ENCODE measurements around the gene PAXX. TPM values are rescaled to one million over a fixed set of nuclear protein-coding genes. Genes with fewer than 3 reads are reported as not detected.

The PAXX gene
- total RNA-seq, 2 experiments from 2014 or later, result 67.0 to 67.8 TPM

DNA sequence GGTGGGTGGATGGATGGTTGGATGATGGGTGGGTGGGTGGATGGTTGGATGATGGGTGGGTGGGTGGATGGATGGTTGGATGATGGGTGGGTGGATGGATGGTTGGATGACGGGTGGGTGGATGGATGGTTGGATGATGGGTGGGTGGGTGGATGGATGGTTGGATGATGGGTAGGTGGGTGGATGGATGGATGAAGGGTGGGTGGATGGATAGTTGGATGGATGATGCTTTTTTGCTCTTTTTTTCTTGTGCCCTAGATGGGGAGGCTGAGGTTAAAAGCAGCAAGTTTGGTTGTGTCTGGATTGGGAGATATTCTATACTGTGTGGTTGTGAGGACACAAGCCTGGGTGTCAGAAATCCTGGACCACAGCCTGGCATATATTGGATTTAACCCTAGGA lies 34.8 kb upstream of the PAXX start:
- Mint-ChIP-seq H3K27ac (no peak overlapping the region), H3K4me1 (ENCODE audit: low read depth) (peaks cover 7% of the 10 kb centered on the region), H3K27me3 (no peaks in the 10 kb centered on the region), H3K36me3 (ENCODE audit: low read depth) (no peaks in the 10 kb centered on the region), H3K9me3 (peaks cover 2% of the 10 kb centered on the region), H3K4me3 (no peak overlapping the region)
- ChIA-PET POLR2A (no interaction called here), CTCF (no interaction called here)
- no peaks in the 10 kb centered on the region for H3K36me3 ChIP-seq (ENCODE audit: insufficient read depth, low read length)
- H3K4me3 ChIP-seq (ENCODE audit: low read length), result no peak overlapping the region
- H3K9me3 ChIP-seq (ENCODE audit: control insufficient read depth in 1 of 2, insufficient read depth in 1 of 2, low read length in 2 of 2), result peaks cover 0 to 3% of the 10 kb centered on the region in 2 experiments
- TF ChIP-seq, protein P1, sequence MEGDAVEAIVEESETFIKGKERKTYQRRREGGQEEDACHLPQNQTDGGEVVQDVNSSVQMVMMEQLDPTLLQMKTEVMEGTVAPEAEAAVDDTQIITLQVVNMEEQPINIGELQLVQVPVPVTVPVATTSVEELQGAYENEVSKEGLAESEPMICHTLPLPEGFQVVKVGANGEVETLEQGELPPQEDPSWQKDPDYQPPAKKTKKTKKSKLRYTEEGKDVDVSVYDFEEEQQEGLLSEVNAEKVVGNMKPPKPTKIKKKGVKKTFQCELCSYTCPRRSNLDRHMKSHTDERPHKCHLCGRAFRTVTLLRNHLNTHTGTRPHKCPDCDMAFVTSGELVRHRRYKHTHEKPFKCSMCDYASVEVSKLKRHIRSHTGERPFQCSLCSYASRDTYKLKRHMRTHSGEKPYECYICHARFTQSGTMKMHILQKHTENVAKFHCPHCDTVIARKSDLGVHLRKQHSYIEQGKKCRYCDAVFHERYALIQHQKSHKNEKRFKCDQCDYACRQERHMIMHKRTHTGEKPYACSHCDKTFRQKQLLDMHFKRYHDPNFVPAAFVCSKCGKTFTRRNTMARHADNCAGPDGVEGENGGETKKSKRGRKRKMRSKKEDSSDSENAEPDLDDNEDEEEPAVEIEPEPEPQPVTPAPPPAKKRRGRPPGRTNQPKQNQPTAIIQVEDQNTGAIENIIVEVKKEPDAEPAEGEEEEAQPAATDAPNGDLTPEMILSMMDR (IDR thresholded peaks at IDR 0.05), result no peak
- intact Hi-C loops (cut with DNase I, micrococcal nuclease), result loop anchor here in 1 of 2 experiments (10.0 kb wide), 1 partner anchor 833 kb away; no protein-coding TSS in a partner anchor
- ATAC-seq (ENCODE audit: poor library complexity), result no peak
- H3K4me1 ChIP-seq (ENCODE audit: insufficient read depth, low read length), result peaks cover 50% of the 10 kb centered on the region
- no peak overlapping the region for H3K27ac ChIP-seq (ENCODE audit: low read depth in 1 of 2, low read length in 2 of 2)
- DNase-seq, result no peak
- H3K27me3 ChIP-seq (ENCODE audit: control insufficient read depth in 1 of 2, insufficient read depth in 2 of 2, low read length in 2 of 2), result no peaks in the 10 kb centered on the region

DNA sequence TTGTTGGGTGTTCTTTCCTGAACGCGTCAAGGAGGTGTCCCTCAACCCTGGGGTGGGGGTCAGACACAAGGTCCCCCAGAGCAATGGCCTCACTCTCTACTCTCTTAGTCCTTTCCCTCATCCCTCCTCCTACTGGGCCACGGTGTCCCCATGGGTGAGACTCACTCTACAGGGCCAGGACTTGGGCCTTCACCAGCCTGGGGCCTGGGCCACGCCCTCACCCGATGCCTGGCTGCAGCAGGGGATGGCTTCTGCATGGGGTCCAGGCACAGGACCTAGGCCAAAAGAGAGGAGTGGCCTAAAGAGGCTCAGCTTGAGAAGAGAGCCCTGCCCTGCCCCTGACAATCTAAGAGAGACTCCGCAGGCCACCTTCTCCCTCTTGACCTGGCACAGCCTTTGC lies 34.3 kb upstream of the PAXX start:
- ATAC-seq (ENCODE audit: poor library complexity), result no peak
- H3K36me3 Mint-ChIP-seq (ENCODE audit: low read depth), result no peaks in the 10 kb centered on the region
- H3K27me3 ChIP-seq (ENCODE audit: control insufficient read depth in 1 of 2, insufficient read depth in 2 of 2, low read length in 2 of 2), result no peaks in the 10 kb centered on the region
- H3K27ac ChIP-seq (ENCODE audit: low read depth in 1 of 2, low read length in 2 of 2), result no peak overlapping the region
- no peak overlapping the region for H3K27ac Mint-ChIP-seq
- no peaks in the 10 kb centered on the region for H3K36me3 ChIP-seq (ENCODE audit: insufficient read depth, low read length)
- POLR2A ChIA-PET, result no interaction called here
- CTCF ChIA-PET, result no interaction called here
- peaks cover 2% of the 10 kb centered on the region for H3K9me3 Mint-ChIP-seq
- H3K27me3 Mint-ChIP-seq, result no peaks in the 10 kb centered on the region
- H3K4me1 ChIP-seq (ENCODE audit: insufficient read depth, low read length), result peaks cover 55% of the 10 kb centered on the region
- TF ChIP-seq, protein P1 (IDR thresholded peaks at IDR 0.05), result no peak
- peak overlapping the region; percentile 20 for H3K4me3 Mint-ChIP-seq
- peaks cover 11% of the 10 kb centered on the region for H3K4me1 Mint-ChIP-seq (ENCODE audit: low read depth)
- DNase-seq, result no peak
- peaks cover 0 to 3% of the 10 kb centered on the region in 2 experiments for H3K9me3 ChIP-seq (ENCODE audit: control insufficient read depth in 1 of 2, insufficient read depth in 1 of 2, low read length in 2 of 2)
- intact Hi-C loops (cut with DNase I, micrococcal nuclease), result loop anchor here in 1 of 2 experiments (10.0 kb wide), 1 partner anchor 833 kb away; no protein-coding TSS in a partner anchor
- H3K4me3 ChIP-seq (ENCODE audit: low read length), result no peak overlapping the region

DNA sequence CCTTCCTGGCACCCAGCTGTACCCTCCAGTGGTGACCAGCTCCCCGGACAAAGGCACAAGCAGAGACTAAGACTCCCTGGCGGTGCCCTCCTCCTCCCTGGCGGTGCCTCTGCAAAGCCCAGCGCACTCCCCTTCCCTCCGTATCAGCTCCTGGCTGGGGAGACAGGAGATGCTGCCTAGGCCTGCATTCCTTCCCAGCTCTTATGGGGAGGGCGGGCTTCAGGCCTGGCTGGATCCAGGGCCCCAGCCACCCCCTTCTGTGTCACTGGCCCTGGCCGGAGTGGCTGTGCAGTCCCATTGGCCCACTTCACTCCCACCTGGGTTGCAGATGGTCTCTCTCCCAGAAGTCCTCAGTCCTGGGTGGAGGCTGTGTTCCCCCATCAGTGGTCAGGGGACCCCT lies 33.7 kb upstream of the PAXX start:
- no peaks in the 10 kb centered on the region for H3K27me3 ChIP-seq (ENCODE audit: control insufficient read depth in 1 of 2, insufficient read depth in 2 of 2, low read length in 2 of 2)
- peaks cover 14% of the 10 kb centered on the region for H3K4me1 Mint-ChIP-seq (ENCODE audit: low read depth)
- no peak for DNase-seq
- H3K9me3 ChIP-seq (ENCODE audit: control insufficient read depth in 1 of 2, insufficient read depth in 1 of 2, low read length in 2 of 2), result peaks cover 0 to 3% of the 10 kb centered on the region in 2 experiments
- H3K4me3 ChIP-seq (ENCODE audit: low read length), result no peak overlapping the region
- H3K36me3 Mint-ChIP-seq (ENCODE audit: low read depth), result no peaks in the 10 kb centered on the region
- H3K4me3 Mint-ChIP-seq, result no peak overlapping the region
- POLR2A ChIA-PET, result no interaction called here
- peaks cover 2% of the 10 kb centered on the region for H3K9me3 Mint-ChIP-seq
- H3K4me1 ChIP-seq (ENCODE audit: insufficient read depth, low read length), result peaks cover 60% of the 10 kb centered on the region
- TF ChIP-seq, protein P1 (IDR thresholded peaks at IDR 0.05), result no peak
- intact Hi-C loops (cut with DNase I, micrococcal nuclease), result loop anchor here in 1 of 2 experiments (10.0 kb wide), 1 partner anchor 834 kb away; no protein-coding TSS in a partner anchor
- H3K27ac ChIP-seq (ENCODE audit: low read depth in 1 of 2, low read length in 2 of 2), result peak overlapping the region in 1 of 2 donors; percentile 5
- H3K36me3 ChIP-seq (ENCODE audit: insufficient read depth, low read length), result no peaks in the 10 kb centered on the region
- H3K27me3 Mint-ChIP-seq, result no peaks in the 10 kb centered on the region
- CTCF ChIA-PET, result no interaction called here
- H3K27ac Mint-ChIP-seq, result no peak overlapping the region
- no peak for ATAC-seq (ENCODE audit: poor library complexity)
